Progenitor cell of endocrine pancreas (in vitro differentiated cells): ENCODE results near the gene TTC28. TPM values are rescaled to one million over a fixed set of nuclear protein-coding genes. Genes with fewer than 3 reads are reported as not detected.
A peak's percentile ranks its signal among the peaks of the same experiment; 100 is the strongest.
"Not testable (repeated sequence)": the region's sequence is repeated elsewhere in the genome, so short reads cannot be mapped to it uniquely, and the experiment has no call there.

Experiments used
- DNase-seq: peaks from one replicate; pipeline ENCODE4 v3.0.0; 2021; ENCODE audit warnings: low spot score; ENCODE audit not compliant: unreplicated experiment
- H3K27ac Mint-ChIP-seq: 2 replicates; pipeline ENCODE4 v1.8.0; 2021; ENCODE audit warnings: mild to moderate bottlenecking, moderate library complexity, mixed read lengths
- H3K27me3 Mint-ChIP-seq: 2 replicates; pipeline ENCODE4 v1.8.0; 2021; ENCODE audit warnings: mixed read lengths
- H3K36me3 Mint-ChIP-seq: 2 replicates; pipeline ENCODE4 v1.8.0; 2022; ENCODE audit warnings: mixed read lengths; ENCODE audit not compliant: insufficient read depth
- H3K4me1 Mint-ChIP-seq: 2 replicates; pipeline ENCODE4 v1.8.0; 2021; ENCODE audit warnings: low read depth, mixed read lengths
- H3K4me3 Mint-ChIP-seq: 2 replicates; pipeline ENCODE4 v1.8.0; 2021; ENCODE audit warnings: low read depth, mild to moderate bottlenecking, moderate library complexity, mixed read lengths
- H3K9me3 Mint-ChIP-seq: 2 replicates; pipeline ENCODE4 v1.8.0; 2021; ENCODE audit warnings: low read depth, mixed read lengths
- total RNA-seq: library from RNA; stranded (reverse); gene quantifications from 2 replicates; pipeline ENCODE4 v1.2.1, GENCODE V29; 2021
- TF ChIP-seq, protein P1 (sequence below): fragments of 200-600 bp; sonication (generic); IDR thresholded peaks from one replicate; pipeline ENCODE4 v1.5.0; 2021; ENCODE audit warnings: antibody characterized with exemption, mild to moderate bottlenecking; ENCODE audit not compliant: unreplicated experiment

The TTC28 gene
- total RNA-seq, 1 donor from 2014 or later = 35.2 TPM

DNA sequence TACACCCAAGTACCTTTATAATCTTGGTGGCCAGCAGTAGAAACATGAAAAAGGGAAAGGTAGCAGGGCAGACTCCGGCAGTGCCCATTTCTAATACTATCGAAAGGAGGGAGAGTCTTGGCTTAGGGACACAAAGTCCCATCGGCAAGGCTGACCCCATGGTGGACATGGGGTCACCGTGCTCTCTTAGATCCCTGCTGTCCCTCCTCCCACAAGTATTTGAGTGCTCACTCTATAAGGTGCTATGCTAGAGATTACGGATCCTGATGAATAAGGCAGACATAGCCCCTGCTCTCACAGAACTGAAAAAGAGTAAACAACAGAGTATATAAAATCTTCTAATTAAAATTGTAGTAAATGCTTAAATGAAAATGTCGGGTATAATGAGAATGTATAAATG, 588.2 kb downstream of the TTC28 start:
- no peak for DNase-seq
- H3K36me3 Mint-ChIP-seq = peaks cover 5% of the 10 kb centered on the region
- no peak overlapping the region for H3K4me3 Mint-ChIP-seq
- H3K27me3 Mint-ChIP-seq = no peaks in the 10 kb centered on the region
- no peaks in the 10 kb centered on the region for H3K9me3 Mint-ChIP-seq
- no peak overlapping the region for H3K27ac Mint-ChIP-seq
- H3K4me1 Mint-ChIP-seq = peaks cover 2% of the 10 kb centered on the region
- TF ChIP-seq, protein P1, sequence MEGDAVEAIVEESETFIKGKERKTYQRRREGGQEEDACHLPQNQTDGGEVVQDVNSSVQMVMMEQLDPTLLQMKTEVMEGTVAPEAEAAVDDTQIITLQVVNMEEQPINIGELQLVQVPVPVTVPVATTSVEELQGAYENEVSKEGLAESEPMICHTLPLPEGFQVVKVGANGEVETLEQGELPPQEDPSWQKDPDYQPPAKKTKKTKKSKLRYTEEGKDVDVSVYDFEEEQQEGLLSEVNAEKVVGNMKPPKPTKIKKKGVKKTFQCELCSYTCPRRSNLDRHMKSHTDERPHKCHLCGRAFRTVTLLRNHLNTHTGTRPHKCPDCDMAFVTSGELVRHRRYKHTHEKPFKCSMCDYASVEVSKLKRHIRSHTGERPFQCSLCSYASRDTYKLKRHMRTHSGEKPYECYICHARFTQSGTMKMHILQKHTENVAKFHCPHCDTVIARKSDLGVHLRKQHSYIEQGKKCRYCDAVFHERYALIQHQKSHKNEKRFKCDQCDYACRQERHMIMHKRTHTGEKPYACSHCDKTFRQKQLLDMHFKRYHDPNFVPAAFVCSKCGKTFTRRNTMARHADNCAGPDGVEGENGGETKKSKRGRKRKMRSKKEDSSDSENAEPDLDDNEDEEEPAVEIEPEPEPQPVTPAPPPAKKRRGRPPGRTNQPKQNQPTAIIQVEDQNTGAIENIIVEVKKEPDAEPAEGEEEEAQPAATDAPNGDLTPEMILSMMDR = no peak

DNA sequence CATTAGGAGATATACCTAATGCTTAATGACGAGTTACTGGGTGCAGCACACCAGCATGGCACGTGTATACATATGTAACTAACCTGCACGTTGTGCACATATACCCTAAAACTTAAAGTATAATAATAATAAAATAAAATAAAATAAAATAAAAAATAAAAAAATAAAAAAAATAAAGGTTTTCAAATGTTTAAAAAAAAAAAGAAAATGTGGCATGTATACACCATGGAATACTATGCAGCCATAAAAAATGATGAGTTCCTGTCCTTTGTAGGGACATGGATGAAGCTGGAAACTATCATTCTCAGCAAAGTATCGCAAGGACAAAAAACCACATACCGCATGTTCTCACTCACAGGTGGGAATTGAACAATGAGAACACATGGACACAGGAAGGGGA, 590.1 kb downstream of the TTC28 start:
- not testable (repeated sequence) for DNase-seq, H3K4me1 Mint-ChIP-seq, H3K27ac Mint-ChIP-seq, H3K27me3 Mint-ChIP-seq, H3K9me3 Mint-ChIP-seq, H3K4me3 Mint-ChIP-seq
- peaks cover 14% of the 10 kb centered on the region for H3K36me3 Mint-ChIP-seq

DNA sequence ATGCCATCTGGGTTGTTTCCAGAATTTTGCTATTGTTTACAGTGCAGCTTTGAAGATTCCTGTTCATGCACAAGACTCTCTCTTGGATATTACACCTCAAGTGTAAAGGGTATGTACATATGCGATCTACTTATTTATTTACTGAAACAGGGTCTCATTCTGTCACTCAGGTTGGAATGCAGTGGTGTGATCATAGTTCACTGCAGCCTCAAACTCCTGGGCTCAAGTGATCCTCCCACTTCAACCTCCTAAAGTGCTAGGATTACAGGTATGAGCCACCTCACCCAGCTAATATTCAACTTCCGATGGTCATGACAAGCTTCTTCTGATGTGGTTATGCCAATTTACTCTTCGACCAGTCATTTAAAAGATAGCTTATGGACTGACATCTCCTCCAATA, 602.5 kb downstream of the TTC28 start:
- Mint-ChIP-seq H3K36me3 (peaks cover 9% of the 10 kb centered on the region), H3K27me3 (no peaks in the 10 kb centered on the region)
- TF ChIP-seq, protein P1 = no peak

DNA sequence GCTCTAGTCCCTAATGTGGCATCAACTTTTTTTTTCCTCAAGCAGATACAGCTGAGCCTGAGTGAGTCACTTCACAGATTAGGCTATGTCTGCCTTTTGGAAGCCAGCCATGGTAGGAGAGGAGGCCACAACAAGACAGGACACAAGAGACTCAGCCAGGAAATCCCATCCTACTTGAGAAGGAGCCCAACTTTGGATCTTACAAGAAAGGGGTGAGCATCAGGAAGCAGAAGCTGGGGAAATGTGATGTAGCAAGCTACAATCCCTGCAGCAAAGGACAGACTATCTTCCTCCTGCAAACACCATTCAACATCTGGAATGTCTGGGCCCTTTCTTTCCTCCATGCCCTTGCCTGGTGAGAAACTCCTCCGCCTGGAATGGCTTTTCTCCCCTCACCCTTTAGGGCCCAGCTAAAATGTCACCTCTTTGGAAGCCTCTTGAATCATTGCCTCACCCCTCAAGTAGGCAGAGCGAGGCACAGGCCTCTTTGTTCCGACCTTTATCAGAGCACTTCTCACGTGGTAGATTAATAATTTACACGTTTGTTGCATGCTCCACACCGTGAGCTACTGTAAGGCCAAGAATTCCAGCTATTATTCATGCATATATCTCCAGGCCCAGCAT, 604.2 kb downstream of the TTC28 start:
- Mint-ChIP-seq H3K4me1 (peaks cover 5% of the 10 kb centered on the region), H3K9me3 (no peaks in the 10 kb centered on the region), H3K4me3 (no peak overlapping the region), H3K27me3 (no peaks in the 10 kb centered on the region), H3K36me3 (peaks cover 5% of the 10 kb centered on the region), H3K27ac (peak overlapping the region; percentile 42)
- DNase-seq = no peak
- TF ChIP-seq, protein P1 = no peak

More for the DNA sequence above, 602.5 kb downstream of the TTC28 start:
- no peak for DNase-seq
- Mint-ChIP-seq H3K4me3 (no peak overlapping the region), H3K4me1 (peaks cover 5% of the 10 kb centered on the region), H3K9me3 (peaks cover 4% of the 10 kb centered on the region), H3K27ac (no peak overlapping the region)

DNA sequence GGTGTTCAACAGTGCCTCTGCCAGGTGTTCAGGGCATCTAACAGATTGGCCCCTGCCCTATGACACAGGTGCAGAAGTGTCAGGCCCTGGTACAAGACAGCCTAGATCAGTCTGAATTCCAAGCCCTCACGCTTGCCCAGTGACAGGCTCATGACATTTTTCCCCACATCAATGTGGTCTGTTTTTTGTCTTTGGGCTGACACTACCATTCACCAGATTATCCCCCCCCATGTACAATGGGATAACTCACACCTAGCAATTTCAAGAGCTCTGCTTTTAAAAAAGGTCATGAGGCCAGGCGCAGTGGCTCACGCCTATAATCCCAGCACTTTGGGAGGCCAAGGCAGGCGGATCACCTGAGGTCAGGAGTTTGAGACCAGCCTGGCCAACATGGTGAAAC, 605.1 kb downstream of the TTC28 start:
- DNase-seq = no peak
- peaks cover 5% of the 10 kb centered on the region for H3K4me1 Mint-ChIP-seq
- TF ChIP-seq, protein P1 = no peak
- peaks cover 3% of the 10 kb centered on the region for H3K36me3 Mint-ChIP-seq
- no peaks in the 10 kb centered on the region for H3K27me3 Mint-ChIP-seq
- H3K9me3 Mint-ChIP-seq = no peaks in the 10 kb centered on the region
- no peak overlapping the region for H3K27ac Mint-ChIP-seq
- H3K4me3 Mint-ChIP-seq = no peak overlapping the region

DNA sequence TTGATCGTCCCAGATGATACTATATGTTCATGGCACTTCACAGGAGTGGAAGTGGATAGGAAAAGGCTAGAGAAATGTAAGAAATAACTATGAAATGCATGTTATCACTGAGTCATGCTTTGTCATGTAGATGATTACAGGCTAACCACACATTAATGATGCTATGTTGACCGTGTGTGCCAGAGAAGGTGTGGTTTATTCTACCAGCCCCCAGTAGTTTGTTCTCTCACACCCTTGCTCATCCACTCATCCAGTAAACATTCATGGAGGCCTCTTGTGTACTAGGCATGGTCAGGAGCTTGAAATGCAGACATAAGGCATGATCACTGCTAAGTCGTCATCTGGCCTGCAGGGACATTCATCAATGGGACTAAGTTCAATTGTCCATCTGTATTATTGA, 607.6 kb downstream of the TTC28 start:
- peaks cover 5% of the 10 kb centered on the region for H3K4me1 Mint-ChIP-seq
- H3K4me3 Mint-ChIP-seq = no peak overlapping the region
- TF ChIP-seq, protein P1 = no peak
- peaks cover 3% of the 10 kb centered on the region for H3K36me3 Mint-ChIP-seq
- H3K9me3 Mint-ChIP-seq = no peaks in the 10 kb centered on the region
- H3K27me3 Mint-ChIP-seq = no peaks in the 10 kb centered on the region
- no peak overlapping the region for H3K27ac Mint-ChIP-seq
- DNase-seq = no peak
